ENCODE data around the gene CCDC175. TPM values are rescaled to one million over a fixed set of nuclear protein-coding genes. Genes with fewer than 3 reads are reported as not detected.

CCDC175 gene
- total and polyA plus RNA-seq, 4 donors = not detected

DNA sequence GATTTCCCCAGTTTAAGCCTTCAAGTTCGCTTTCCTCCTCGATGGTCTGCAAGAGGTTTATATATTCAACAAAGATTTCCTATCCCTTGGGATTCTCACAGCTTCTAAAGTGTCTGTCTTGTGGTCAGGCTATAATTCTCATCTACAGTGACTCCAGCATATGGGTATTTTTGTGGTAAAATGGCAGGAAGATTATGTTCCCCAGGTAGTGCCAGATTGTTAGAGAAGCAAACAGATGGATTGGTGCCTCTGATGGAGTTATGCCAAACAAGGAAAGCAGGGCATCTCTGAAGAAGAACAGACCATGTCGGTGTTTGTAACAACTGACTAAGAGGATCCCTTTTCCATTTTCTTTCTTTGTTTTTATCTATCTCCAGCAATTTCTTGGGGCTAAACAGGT lies 5.5 kb upstream of the CCDC175 start (continued):
- TF ChIP-seq, protein P1, sequence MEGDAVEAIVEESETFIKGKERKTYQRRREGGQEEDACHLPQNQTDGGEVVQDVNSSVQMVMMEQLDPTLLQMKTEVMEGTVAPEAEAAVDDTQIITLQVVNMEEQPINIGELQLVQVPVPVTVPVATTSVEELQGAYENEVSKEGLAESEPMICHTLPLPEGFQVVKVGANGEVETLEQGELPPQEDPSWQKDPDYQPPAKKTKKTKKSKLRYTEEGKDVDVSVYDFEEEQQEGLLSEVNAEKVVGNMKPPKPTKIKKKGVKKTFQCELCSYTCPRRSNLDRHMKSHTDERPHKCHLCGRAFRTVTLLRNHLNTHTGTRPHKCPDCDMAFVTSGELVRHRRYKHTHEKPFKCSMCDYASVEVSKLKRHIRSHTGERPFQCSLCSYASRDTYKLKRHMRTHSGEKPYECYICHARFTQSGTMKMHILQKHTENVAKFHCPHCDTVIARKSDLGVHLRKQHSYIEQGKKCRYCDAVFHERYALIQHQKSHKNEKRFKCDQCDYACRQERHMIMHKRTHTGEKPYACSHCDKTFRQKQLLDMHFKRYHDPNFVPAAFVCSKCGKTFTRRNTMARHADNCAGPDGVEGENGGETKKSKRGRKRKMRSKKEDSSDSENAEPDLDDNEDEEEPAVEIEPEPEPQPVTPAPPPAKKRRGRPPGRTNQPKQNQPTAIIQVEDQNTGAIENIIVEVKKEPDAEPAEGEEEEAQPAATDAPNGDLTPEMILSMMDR (IDR thresholded peaks at IDR 0.05; ENCODE audit: low read depth, low read length, missing input control) = no peak
- TF ChIP-seq EGR1 (IDR thresholded peaks at IDR 0.05; ENCODE audit: low read depth in 2 of 2) = no peak
- no peak for TF ChIP-seq HNF4A (conservative IDR thresholded peaks at IDR 0.05)
- no peak for TF ChIP-seq FOXA1 (IDR thresholded peaks at IDR 0.05)
- TF ChIP-seq GABPA (IDR thresholded peaks at IDR 0.05 in 1 of 2, conservative IDR thresholded peaks at IDR 0.05 in 1 of 2) = no peak

DNA sequence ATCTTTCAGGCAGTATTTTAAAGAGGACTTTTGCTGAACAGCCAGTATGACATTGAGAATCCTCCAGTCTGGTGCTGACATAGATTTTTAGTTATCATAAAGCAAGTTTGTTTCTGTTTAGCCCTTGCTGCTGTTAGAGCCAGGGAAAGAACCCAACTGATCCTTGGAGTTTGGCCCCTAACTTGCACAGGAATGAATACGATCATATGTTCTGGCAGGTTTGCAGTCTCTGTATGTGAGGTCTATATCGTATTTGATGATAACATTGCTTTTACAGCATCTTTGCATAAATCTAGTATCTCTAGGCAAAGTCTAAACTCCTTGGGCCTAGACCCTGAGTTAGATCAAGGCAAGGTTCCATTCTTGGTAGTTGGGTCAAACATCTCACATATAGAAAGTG lies 4.3 kb upstream of the CCDC175 start:
- Histone ChIP-seq H3K9me3 (ENCODE audit: control insufficient read depth in 4 of 4, low read length in 3 of 4) (no peaks in the 10 kb centered on the region), H3K36me3 (ENCODE audit: control insufficient read depth in 4 of 4, insufficient read depth in 3 of 4, low read depth in 1 of 4, low read length in 3 of 4) (no peaks in the 10 kb centered on the region), H3K27ac (ENCODE audit: low read depth in 1 of 2, low read length in 2 of 2) (no peak overlapping the region), H3K27me3 (ENCODE audit: control insufficient read depth in 4 of 4, insufficient read depth in 4 of 4, low read length in 3 of 4) (peaks cover 0 to 5% (median 3%) of the 10 kb centered on the region in 4 donors), H3K4me1 (ENCODE audit: control insufficient read depth in 4 of 4, insufficient read depth in 4 of 4, low read length in 3 of 4) (peaks cover 4 to 10% (median 7%) of the 10 kb centered on the region in 4 donors), H3K9ac (ENCODE audit: low read depth in 1 of 2, low read length in 2 of 2) (no peak overlapping the region), H3K4me3 (ENCODE audit: low read depth in 1 of 3, low read length in 3 of 3) (no peak overlapping the region)
- TF ChIP-seq RAD21 (IDR thresholded peaks at IDR 0.05) = no peak
- no peak for TF ChIP-seq EGR1 (IDR thresholded peaks at IDR 0.05; ENCODE audit: low read depth in 2 of 2)
- TF ChIP-seq TAF1 (conservative IDR thresholded peaks at IDR 0.05) = no peak
- TF ChIP-seq RXRA (IDR thresholded peaks at IDR 0.05) = no peak
- no peak for TF ChIP-seq GABPA (IDR thresholded peaks at IDR 0.05 in 1 of 2, conservative IDR thresholded peaks at IDR 0.05 in 1 of 2)
- TF ChIP-seq, protein P2, sequence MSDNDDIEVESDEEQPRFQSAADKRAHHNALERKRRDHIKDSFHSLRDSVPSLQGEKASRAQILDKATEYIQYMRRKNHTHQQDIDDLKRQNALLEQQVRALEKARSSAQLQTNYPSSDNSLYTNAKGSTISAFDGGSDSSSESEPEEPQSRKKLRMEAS (IDR thresholded peaks at IDR 0.05) = no peak
- no peak for TF ChIP-seq HNF4A (conservative IDR thresholded peaks at IDR 0.05)
- no peak for TF ChIP-seq NR2F2 (IDR thresholded peaks at IDR 0.05)
- TF ChIP-seq, protein P3, sequence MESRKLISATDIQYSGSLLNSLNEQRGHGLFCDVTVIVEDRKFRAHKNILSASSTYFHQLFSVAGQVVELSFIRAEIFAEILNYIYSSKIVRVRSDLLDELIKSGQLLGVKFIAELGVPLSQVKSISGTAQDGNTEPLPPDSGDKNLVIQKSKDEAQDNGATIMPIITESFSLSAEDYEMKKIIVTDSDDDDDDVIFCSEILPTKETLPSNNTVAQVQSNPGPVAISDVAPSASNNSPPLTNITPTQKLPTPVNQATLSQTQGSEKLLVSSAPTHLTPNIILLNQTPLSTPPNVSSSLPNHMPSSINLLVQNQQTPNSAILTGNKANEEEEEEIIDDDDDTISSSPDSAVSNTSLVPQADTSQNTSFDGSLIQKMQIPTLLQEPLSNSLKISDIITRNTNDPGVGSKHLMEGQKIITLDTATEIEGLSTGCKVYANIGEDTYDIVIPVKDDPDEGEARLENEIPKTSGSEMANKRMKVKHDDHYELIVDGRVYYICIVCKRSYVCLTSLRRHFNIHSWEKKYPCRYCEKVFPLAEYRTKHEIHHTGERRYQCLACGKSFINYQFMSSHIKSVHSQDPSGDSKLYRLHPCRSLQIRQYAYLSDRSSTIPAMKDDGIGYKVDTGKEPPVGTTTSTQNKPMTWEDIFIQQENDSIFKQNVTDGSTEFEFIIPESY (IDR thresholded peaks at IDR 0.05) = no peak
- TF ChIP-seq SP1 (IDR thresholded peaks at IDR 0.05) = no peak
- TF ChIP-seq FOXA1 (IDR thresholded peaks at IDR 0.05) = no peak
- TF ChIP-seq YY1 (IDR thresholded peaks at IDR 0.05) = no peak
- TF ChIP-seq, protein P4, sequence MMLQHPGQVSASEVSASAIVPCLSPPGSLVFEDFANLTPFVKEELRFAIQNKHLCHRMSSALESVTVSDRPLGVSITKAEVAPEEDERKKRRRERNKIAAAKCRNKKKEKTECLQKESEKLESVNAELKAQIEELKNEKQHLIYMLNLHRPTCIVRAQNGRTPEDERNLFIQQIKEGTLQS (IDR thresholded peaks at IDR 0.05) = no peak
- TF ChIP-seq FOXA2 (IDR thresholded peaks at IDR 0.05) = no peak
- TF ChIP-seq JUND (IDR thresholded peaks at IDR 0.05) = no peak
- no peak for TF ChIP-seq HNF4G (IDR thresholded peaks at IDR 0.05)
- TF ChIP-seq, protein P1 (IDR thresholded peaks at IDR 0.05; ENCODE audit: low read depth, low read length, missing input control) = no peak
- TF ChIP-seq, protein P5, sequence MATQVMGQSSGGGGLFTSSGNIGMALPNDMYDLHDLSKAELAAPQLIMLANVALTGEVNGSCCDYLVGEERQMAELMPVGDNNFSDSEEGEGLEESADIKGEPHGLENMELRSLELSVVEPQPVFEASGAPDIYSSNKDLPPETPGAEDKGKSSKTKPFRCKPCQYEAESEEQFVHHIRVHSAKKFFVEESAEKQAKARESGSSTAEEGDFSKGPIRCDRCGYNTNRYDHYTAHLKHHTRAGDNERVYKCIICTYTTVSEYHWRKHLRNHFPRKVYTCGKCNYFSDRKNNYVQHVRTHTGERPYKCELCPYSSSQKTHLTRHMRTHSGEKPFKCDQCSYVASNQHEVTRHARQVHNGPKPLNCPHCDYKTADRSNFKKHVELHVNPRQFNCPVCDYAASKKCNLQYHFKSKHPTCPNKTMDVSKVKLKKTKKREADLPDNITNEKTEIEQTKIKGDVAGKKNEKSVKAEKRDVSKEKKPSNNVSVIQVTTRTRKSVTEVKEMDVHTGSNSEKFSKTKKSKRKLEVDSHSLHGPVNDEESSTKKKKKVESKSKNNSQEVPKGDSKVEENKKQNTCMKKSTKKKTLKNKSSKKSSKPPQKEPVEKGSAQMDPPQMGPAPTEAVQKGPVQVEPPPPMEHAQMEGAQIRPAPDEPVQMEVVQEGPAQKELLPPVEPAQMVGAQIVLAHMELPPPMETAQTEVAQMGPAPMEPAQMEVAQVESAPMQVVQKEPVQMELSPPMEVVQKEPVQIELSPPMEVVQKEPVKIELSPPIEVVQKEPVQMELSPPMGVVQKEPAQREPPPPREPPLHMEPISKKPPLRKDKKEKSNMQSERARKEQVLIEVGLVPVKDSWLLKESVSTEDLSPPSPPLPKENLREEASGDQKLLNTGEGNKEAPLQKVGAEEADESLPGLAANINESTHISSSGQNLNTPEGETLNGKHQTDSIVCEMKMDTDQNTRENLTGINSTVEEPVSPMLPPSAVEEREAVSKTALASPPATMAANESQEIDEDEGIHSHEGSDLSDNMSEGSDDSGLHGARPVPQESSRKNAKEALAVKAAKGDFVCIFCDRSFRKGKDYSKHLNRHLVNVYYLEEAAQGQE (IDR thresholded peaks at IDR 0.05) = no peak
- 87% methylated on average over 2 of the region's 2 CpGs for WGBS
- DNase-seq (ENCODE audit: low spot score) = no peak
